ENCODE measurements around the gene ARAF. TPM values are rescaled to one million over a fixed set of nuclear protein-coding genes. Genes with fewer than 3 reads are reported as not detected.

The ARAF gene
- 10.1 and 13.6 TPM in 2 replicates for total RNA-seq

DNA sequence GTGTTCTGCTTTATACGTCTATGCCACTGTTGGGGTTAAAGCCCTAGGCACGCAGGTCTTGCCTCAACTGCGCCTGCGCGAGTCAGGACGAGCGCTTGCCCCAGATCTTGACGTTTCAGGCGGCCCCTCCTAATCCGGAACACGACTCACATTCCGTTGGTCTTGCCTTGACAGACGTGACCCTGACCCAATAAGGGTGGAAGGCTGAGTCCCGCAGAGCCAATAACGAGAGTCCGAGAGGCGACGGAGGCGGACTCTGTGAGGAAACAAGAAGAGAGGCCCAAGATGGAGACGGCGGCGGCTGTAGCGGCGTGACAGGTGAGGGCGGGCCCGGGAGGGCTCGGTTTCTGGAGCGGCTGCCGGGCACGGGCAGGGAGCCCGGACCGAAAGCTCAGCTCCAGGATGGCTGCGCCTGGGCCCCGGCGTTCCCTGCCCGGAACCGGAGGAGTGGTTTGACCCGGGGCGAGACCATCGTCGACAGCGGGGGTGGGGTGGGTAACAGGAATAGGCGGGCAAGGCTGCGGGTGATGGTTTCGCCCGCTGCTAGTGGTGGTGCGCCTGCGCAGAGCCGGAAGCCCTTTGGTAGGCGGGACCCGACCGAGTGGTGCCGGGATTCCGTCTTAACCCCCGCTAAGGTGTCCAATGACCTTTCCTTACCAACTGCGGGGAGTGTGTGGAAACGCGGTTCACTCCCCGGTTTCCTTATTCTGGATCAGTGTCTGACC is at the start of gene ARAF:
Gene ARAF (plus strand): TSS at position 272 of the 725 bp plus-strand sequence. CDS start 1,763 bp downstream, outside the sequence.

GRCh38 chrX:47581731-47582647 is 21.0 kb downstream of the ARAF start, which contains the start of gene TIMP1:
TSS of gene TIMP1 (plus strand) at chrX:47582436. CDS start at chrX:47583416, 980 bp downstream.

GRCh38 chrX:47619486-47620302 is 58.7 kb downstream of the ARAF start, which contains the start of gene SYN1:
TSS of gene SYN1 (minus strand) at chrX:47619857. CDS start at chrX:47619728, 129 bp downstream.

Other genes starting within 250 kb of the ARAF start
- gene ZNF157, start 190.6 kb upstream of the ARAF start, total RNA-seq = 0.14 TPM in 1 of 2 replicates, not detected in the other
- 4.4 and 5.1 TPM in 2 replicates for gene ZNF41, start 78.0 kb upstream of the ARAF start, total RNA-seq
- gene TIMP1, start 21.2 kb downstream of the ARAF start, total RNA-seq = 1,537 and 1,802 TPM in 2 replicates
- gene SYN1, start 58.7 kb downstream of the ARAF start, total RNA-seq = 0.18 and 0.71 TPM in 2 replicates
- gene CFP, start 68.7 kb downstream of the ARAF start, total RNA-seq = 0.14 and 0.46 TPM in 2 replicates
- 14.6 and 16.6 TPM in 2 replicates for gene ELK1, start 89.4 kb downstream of the ARAF start, total RNA-seq
- 143 and 152 TPM in 2 replicates for gene UXT, start 98.0 kb downstream of the ARAF start, total RNA-seq